Measurements from ENCODE around the gene POLD2.

- TF ChIP-seq CTCF (conservative IDR thresholded peaks at IDR 0.05), result no peak
- TF ChIP-seq ZFX (IDR thresholded peaks at IDR 0.05), result no peak
Observed at GRCh38 chr7:44095781-44096180, 27.6 kb downstream of the POLD2 start.

Measured in C4-2B (cell line).